K562 (cell line): ENCODE measurements around the gene CCNL2. TPM values are rescaled to one million over a fixed set of nuclear protein-coding genes. Genes with fewer than 3 reads are reported as not detected.

Experiments
- ARID1B ChIP-seq: fragments of 450-650 bp; IDR thresholded peaks from 2 replicates; pipeline ENCODE4 v1.6.1; 2016; ENCODE audit warnings: antibody characterized with exemption, mild to moderate bottlenecking, inconsistent platforms
- BRCA1 ChIP-seq, 2 experiments: fragments of 450-650 bp in 1 of 2; sonication (generic) in 1 of 2; formaldehyde crosslinking in 1 of 2; IDR thresholded peaks; 2 replicates each; pipeline versions ENCODE4 v1.5.0 to v1.6.1; 2017 to 2020; ENCODE audit warnings: mild to moderate bottlenecking in 1 of 2, missing genetic modification reagents in 1 of 2
- HBP1 ChIP-seq: fragments of 450-650 bp; formaldehyde crosslinking; IDR thresholded peaks from 2 replicates; pipeline ENCODE4 v1.4.0; 2022; ENCODE audit warnings: missing genetic modification characterization
- MEF2D ChIP-seq: conservative IDR thresholded peaks from 2 replicates; pipeline ENCODE4 v1.6.1; 2016; ENCODE audit warnings: low read depth, missing genetic modification characterization, missing compliant biosample characterization
- MYBL2 ChIP-seq, 2 experiments: fragments of 450-650 bp in 1 of 2; sonication (generic) in 1 of 2; formaldehyde crosslinking in 1 of 2; IDR thresholded peaks; 2 replicates each; pipeline versions ENCODE4 v1.6.1 to v1.8.1; 2017 to 2022; ENCODE audit warnings: borderline replicate concordance in 1 of 2, inconsistent platforms in 1 of 2, low read depth in 1 of 2, mild to moderate bottlenecking in 1 of 2, missing genetic modification reagents in 1 of 2, moderate library complexity in 1 of 2
- NELFE ChIP-seq: IDR thresholded peaks from 2 replicates; pipeline ENCODE4 v1.6.1; 2011; ENCODE audit warnings: mild to moderate bottlenecking; ENCODE audit not compliant: insufficient read depth, insufficient read length
- POLR2A ChIP-seq: fragments of 450-650 bp; conservative IDR thresholded peaks from 2 replicates; pipeline ENCODE4 v1.6.1; 2016
- POLR2AphosphoS5 ChIP-seq: IDR thresholded peaks from 2 replicates; pipeline ENCODE4 v1.6.1; 2011; ENCODE audit warnings: mild to moderate bottlenecking, low read depth, low read length, moderate library complexity; ENCODE audit not compliant: control insufficient read depth, insufficient read depth
- RBM39 ChIP-seq: fragments of 200-400 bp; formaldehyde crosslinking; optimal IDR thresholded peaks from 2 replicates; pipeline ENCODE3; 2018; ENCODE audit warnings: low read depth, low read length
- SIX5 ChIP-seq, 2 experiments: IDR thresholded peaks; 2 replicates each; pipeline ENCODE4 v1.6.1; 2011; ENCODE audit warnings: low read length in 2 of 2, borderline replicate concordance in 1 of 2, low read depth in 1 of 2, mild to moderate bottlenecking in 1 of 2, moderate library complexity in 1 of 2; ENCODE audit not compliant: insufficient read depth in 1 of 2
- SMARCB1 ChIP-seq: IDR thresholded peaks from 2 replicates; pipeline ENCODE4 v1.6.1; 2011; ENCODE audit warnings: improper control_type of control experiment, low read depth; ENCODE audit not compliant: insufficient read length
- ZNF217 ChIP-seq: sonication (generic); formaldehyde crosslinking; IDR thresholded peaks from 2 replicates; pipeline ENCODE4 v1.8.0; 2022; ENCODE audit warnings: mild to moderate bottlenecking, missing genetic modification reagents
- ZNF232 ChIP-seq: sonication (generic); formaldehyde crosslinking; IDR thresholded peaks from 2 replicates; pipeline ENCODE4 v1.8.0; 2022; ENCODE audit warnings: mild to moderate bottlenecking, missing genetic modification reagents
- ZNF282 ChIP-seq: sonication (generic); formaldehyde crosslinking; IDR thresholded peaks from 2 replicates; pipeline ENCODE4 v1.8.1; 2023; ENCODE audit warnings: missing genetic modification reagents
- ZNF431 ChIP-seq: sonication (generic); formaldehyde crosslinking; IDR thresholded peaks from 2 replicates; pipeline ENCODE4 v1.8.0; 2022; ENCODE audit warnings: mild to moderate bottlenecking, missing genetic modification reagents
- ZNF551 ChIP-seq: fragments of 250-450 bp; sonication (Bioruptor Pico); IDR thresholded peaks from 2 replicates; pipeline ENCODE4 v1.5.0; 2021; ENCODE audit warnings: mild to moderate bottlenecking, moderate library complexity
- ZNF57 ChIP-seq: fragments of 450-650 bp; formaldehyde crosslinking; IDR thresholded peaks from 2 replicates; pipeline ENCODE4 v1.4.0; 2020; ENCODE audit warnings: mild to moderate bottlenecking, moderate library complexity
- ZNF584 ChIP-seq: fragments of 200-800 bp; sonication (Bioruptor generic); IDR thresholded peaks from 2 replicates; pipeline ENCODE4 v1.6.1; 2016; ENCODE audit warnings: low read depth, mild to moderate bottlenecking, missing genetic modification characterization, missing compliant biosample characterization
- ZNF668 ChIP-seq: fragments of 250-450 bp; sonication (Bioruptor Pico); IDR thresholded peaks from 2 replicates; pipeline ENCODE4 v1.8.0; 2022; ENCODE audit warnings: mild to moderate bottlenecking, inconsistent platforms
- polyA plus RNA-seq, 8 experiments: library from polyadenylated mRNA; depleted of rRNA in 4 of 8; stranded (reverse) in 5 of 8; unstranded in 3 of 8; fragments of >200 nt; fragmentation: Nextera tagmentation in 2 of 8; fragmentation: Illumina TruSeq in 1 of 8; extraction: Ambion mirVana in 2 of 8; extraction: Trizol in 1 of 8; gene quantifications; 2 replicates each; pipeline versions ENCODE4 v1.2.1 to v1.2.3, GENCODE V29; 2011 to 2014; ENCODE audit warnings: inconsistent platforms in 1 of 8, missing spikeins in 1 of 8
- total RNA-seq, 7 experiments: library from RNA; depleted of rRNA in 6 of 7; stranded (reverse); fragments of >200 nt in 6 of 7; fragmentation: Illumina TruSeq in 2 of 7; extraction: Trizol in 2 of 7; gene quantifications; 2 replicates each; pipeline versions ENCODE4 v1.2.1 to v1.2.3, GENCODE V29; 2011 to 2021; ENCODE audit warnings: low replicate concordance in 1 of 7
- TF ChIP-seq, protein P1 (sequence below): fragments of 250-450 bp; sonication (Bioruptor Pico); IDR thresholded peaks from 2 replicates; pipeline ENCODE4 v1.5.0; 2020; ENCODE audit warnings: mild to moderate bottlenecking, borderline replicate concordance
- TF ChIP-seq, protein P2 (sequence below): sonication (generic); formaldehyde crosslinking; IDR thresholded peaks from 2 replicates; pipeline ENCODE4 v1.8.0; 2022; ENCODE audit warnings: mild to moderate bottlenecking, missing genetic modification reagents, borderline replicate concordance

Gene CCNL2
- total and polyA plus RNA-seq, 9 of the 15 experiments (the other 6 are each of a cell fraction or from before 2014, with no cell fraction given): 2.8 to 287 (median 94.5) TPM

DNA sequence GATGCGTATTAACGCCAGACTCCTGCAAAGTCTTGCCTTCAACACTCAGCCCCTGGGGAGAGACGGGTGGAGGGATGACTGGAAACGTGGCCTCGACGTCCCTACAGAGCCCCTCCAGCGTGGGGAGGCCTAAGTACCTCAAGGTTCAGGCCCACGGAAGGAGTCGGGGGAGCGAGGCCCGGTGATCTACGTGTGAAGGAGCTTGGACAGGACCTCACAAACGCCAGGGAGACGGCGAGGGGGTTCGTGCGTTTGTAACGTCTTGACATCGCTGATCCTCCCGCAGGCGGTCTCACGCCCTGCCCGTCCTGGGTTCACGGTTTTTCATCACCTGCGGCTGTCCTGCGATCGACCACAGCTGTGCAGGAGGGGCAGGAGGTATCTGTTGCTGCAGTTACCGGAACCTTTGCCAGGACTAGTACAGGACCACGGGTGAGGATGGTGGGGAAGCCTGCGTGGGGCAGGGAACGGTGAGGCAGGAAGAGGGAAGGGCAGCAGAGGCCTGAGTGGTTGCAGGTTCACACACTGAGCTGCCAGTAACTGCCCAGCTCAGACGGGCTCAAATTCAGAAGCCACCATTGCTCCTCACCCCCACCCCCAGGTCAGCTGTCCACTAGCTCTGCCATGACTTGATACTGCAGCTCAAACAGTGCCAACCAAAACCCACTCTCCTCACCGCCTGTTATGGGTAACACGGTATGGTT is 889 bp upstream of the CCNL2 start (continued):
- TF ChIP-seq ZNF668 (CRISPR knock-in tag): no peak
- TF ChIP-seq ZNF282 (CRISPR knock-in tag): peak; percentile 96; the same call in 1 of the 2 replicates
- TF ChIP-seq POLR2A: peak; percentile 79
- TF ChIP-seq, protein P1, sequence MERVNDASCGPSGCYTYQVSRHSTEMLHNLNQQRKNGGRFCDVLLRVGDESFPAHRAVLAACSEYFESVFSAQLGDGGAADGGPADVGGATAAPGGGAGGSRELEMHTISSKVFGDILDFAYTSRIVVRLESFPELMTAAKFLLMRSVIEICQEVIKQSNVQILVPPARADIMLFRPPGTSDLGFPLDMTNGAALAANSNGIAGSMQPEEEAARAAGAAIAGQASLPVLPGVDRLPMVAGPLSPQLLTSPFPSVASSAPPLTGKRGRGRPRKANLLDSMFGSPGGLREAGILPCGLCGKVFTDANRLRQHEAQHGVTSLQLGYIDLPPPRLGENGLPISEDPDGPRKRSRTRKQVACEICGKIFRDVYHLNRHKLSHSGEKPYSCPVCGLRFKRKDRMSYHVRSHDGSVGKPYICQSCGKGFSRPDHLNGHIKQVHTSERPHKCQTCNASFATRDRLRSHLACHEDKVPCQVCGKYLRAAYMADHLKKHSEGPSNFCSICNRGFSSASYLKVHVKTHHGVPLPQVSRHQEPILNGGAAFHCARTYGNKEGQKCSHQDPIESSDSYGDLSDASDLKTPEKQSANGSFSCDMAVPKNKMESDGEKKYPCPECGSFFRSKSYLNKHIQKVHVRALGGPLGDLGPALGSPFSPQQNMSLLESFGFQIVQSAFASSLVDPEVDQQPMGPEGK (CRISPR knock-in tag): peak; percentile 26
- no peak for TF ChIP-seq SIX5 (IDR thresholded peaks at IDR 0.05; ENCODE audit: borderline replicate concordance in 1 of 2, insufficient read depth in 1 of 2, low read depth in 1 of 2, low read length in 2 of 2)
- TF ChIP-seq ZNF551 (CRISPR knock-in tag): no peak
- no peak for TF ChIP-seq ZNF584 (CRISPR knock-in tag)
- TF ChIP-seq, protein P2, sequence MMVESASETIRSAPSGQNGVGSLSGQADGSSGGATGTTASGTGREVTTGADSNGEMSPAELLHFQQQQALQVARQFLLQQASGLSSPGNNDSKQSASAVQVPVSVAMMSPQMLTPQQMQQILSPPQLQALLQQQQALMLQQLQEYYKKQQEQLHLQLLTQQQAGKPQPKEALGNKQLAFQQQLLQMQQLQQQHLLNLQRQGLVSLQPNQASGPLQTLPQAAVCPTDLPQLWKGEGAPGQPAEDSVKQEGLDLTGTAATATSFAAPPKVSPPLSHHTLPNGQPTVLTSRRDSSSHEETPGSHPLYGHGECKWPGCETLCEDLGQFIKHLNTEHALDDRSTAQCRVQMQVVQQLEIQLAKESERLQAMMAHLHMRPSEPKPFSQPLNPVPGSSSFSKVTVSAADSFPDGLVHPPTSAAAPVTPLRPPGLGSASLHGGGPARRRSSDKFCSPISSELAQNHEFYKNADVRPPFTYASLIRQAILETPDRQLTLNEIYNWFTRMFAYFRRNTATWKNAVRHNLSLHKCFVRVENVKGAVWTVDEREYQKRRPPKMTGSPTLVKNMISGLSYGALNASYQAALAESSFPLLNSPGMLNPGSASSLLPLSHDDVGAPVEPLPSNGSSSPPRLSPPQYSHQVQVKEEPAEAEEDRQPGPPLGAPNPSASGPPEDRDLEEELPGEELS: 0 out of 2 replicates have a peak, but pooled peaks have one; percentile 34
- TF ChIP-seq ZNF431 (CRISPR knock-in tag): 0 out of 2 replicates have a peak, but pooled peaks have one; percentile 2
- TF ChIP-seq ARID1B: 0 out of 2 replicates have a peak, but pooled peaks have one; percentile 21
- TF ChIP-seq SMARCB1: no peak
- TF ChIP-seq RBM39: peak; percentile 43
- peak; percentile 23 for TF ChIP-seq HBP1
- TF ChIP-seq NELFE: no peak
- TF ChIP-seq MEF2D (tag): no peak
- TF ChIP-seq ZNF217 (CRISPR knock-in tag): no peak
- no peak for TF ChIP-seq BRCA1 (IDR thresholded peaks at IDR 0.05)
- TF ChIP-seq BRCA1 (CRISPR knock-in tag; IDR thresholded peaks at IDR 0.05): no peak
- TF ChIP-seq ZNF57 (CRISPR knock-in tag): no peak
- TF ChIP-seq POLR2AphosphoS5: peak; percentile 61; the same call in 1 of the 2 replicates
- 0 out of 2 replicates have a peak, but pooled peaks have one; percentile 8 for TF ChIP-seq ZNF232 (CRISPR knock-in tag)
- no peak for TF ChIP-seq MYBL2 (IDR thresholded peaks at IDR 0.05; ENCODE audit: low read depth)
- 0 out of 2 replicates have a peak, but pooled peaks have one; percentile 41 for TF ChIP-seq MYBL2 (CRISPR knock-in tag; IDR thresholded peaks at IDR 0.05; ENCODE audit: borderline replicate concordance)
